GM23338 (cell line): ENCODE results near the gene ZNF627.

Experiments
- CREB1 ChIP-seq: fragments of 250-450 bp; sonication (Bioruptor Pico); IDR thresholded peaks from 2 replicates; pipeline ENCODE4 v1.5.0; 2020; ENCODE audit warnings: low read depth, mild to moderate bottlenecking, moderate library complexity
- EZH2 ChIP-seq: fragments of 200-600 bp; sonication (generic); IDR thresholded peaks from one replicate; pipeline ENCODE4 v1.8.0; 2017; ENCODE audit warnings: antibody characterized with exemption, mild to moderate bottlenecking, low read depth; ENCODE audit not compliant: unreplicated experiment
- EZH2phosphoT487 ChIP-seq: fragments of 200-600 bp; sonication (generic); IDR thresholded peaks from one replicate; pipeline ENCODE4 v1.8.1; 2018; ENCODE audit warnings: antibody characterized with exemption; ENCODE audit not compliant: unreplicated experiment
- JUNB ChIP-seq: IDR thresholded peaks from one replicate; pipeline ENCODE4 v1.6.1; 2016; ENCODE audit warnings: antibody characterized with exemption; ENCODE audit not compliant: unreplicated experiment
- POLR2AphosphoS5 ChIP-seq: IDR thresholded peaks from 2 replicates; pipeline ENCODE4 v1.6.1; 2016; ENCODE audit warnings: antibody characterized with exemption, low read depth
- TF ChIP-seq, protein P1 (sequence below), 2 experiments: fragments of 200-600 bp in 1 of 2; sonication (generic) in 1 of 2; conservative IDR thresholded peaks; 2 replicates each; pipeline versions ENCODE4 v1.5.1 to v1.6.1; 2016 to 2017; ENCODE audit warnings: antibody characterized with exemption in 2 of 2, low read depth in 2 of 2, mild to moderate bottlenecking in 2 of 2, moderate library complexity in 1 of 2
- TF ChIP-seq, protein P2 (sequence below): IDR thresholded peaks from one replicate; pipeline ENCODE4 v1.6.1; 2018; ENCODE audit warnings: antibody characterized with exemption; ENCODE audit not compliant: unreplicated experiment

DNA sequence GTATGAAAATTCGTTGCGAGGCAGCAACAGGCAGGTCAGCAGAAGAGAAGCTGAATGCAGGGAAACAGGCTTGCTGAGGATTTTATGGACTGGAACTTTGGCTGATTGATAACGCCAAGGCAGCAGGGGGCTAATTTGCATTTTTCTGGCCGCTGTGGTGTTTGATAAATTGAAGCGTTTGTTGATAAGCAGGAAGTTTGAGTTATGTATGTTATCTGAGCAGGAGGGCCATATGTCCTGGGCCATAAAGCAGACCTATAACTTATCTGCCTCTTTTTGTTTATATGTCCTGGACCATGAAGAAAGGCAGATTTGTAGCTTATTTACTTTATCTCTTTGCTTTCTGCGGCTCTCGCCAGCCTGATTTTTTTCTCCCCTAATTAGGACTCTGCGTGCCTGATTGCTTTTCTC is 65.9 kb downstream of the ZNF627 start:
- TF ChIP-seq EZH2phosphoT487 (no peak), CREB1 (CRISPR knock-in tag) (no peak), EZH2 (no peak), JUNB (no peak), POLR2AphosphoS5 (no peak)
- TF ChIP-seq, protein P1, sequence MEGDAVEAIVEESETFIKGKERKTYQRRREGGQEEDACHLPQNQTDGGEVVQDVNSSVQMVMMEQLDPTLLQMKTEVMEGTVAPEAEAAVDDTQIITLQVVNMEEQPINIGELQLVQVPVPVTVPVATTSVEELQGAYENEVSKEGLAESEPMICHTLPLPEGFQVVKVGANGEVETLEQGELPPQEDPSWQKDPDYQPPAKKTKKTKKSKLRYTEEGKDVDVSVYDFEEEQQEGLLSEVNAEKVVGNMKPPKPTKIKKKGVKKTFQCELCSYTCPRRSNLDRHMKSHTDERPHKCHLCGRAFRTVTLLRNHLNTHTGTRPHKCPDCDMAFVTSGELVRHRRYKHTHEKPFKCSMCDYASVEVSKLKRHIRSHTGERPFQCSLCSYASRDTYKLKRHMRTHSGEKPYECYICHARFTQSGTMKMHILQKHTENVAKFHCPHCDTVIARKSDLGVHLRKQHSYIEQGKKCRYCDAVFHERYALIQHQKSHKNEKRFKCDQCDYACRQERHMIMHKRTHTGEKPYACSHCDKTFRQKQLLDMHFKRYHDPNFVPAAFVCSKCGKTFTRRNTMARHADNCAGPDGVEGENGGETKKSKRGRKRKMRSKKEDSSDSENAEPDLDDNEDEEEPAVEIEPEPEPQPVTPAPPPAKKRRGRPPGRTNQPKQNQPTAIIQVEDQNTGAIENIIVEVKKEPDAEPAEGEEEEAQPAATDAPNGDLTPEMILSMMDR (conservative IDR thresholded peaks at IDR 0.05; ENCODE audit: low read depth in 2 of 2) = no peak
- TF ChIP-seq, protein P2, sequence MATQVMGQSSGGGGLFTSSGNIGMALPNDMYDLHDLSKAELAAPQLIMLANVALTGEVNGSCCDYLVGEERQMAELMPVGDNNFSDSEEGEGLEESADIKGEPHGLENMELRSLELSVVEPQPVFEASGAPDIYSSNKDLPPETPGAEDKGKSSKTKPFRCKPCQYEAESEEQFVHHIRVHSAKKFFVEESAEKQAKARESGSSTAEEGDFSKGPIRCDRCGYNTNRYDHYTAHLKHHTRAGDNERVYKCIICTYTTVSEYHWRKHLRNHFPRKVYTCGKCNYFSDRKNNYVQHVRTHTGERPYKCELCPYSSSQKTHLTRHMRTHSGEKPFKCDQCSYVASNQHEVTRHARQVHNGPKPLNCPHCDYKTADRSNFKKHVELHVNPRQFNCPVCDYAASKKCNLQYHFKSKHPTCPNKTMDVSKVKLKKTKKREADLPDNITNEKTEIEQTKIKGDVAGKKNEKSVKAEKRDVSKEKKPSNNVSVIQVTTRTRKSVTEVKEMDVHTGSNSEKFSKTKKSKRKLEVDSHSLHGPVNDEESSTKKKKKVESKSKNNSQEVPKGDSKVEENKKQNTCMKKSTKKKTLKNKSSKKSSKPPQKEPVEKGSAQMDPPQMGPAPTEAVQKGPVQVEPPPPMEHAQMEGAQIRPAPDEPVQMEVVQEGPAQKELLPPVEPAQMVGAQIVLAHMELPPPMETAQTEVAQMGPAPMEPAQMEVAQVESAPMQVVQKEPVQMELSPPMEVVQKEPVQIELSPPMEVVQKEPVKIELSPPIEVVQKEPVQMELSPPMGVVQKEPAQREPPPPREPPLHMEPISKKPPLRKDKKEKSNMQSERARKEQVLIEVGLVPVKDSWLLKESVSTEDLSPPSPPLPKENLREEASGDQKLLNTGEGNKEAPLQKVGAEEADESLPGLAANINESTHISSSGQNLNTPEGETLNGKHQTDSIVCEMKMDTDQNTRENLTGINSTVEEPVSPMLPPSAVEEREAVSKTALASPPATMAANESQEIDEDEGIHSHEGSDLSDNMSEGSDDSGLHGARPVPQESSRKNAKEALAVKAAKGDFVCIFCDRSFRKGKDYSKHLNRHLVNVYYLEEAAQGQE = no peak
